CD4-positive, alpha-beta T cell (primary cell): ENCODE data around the gene YJU2. TPM values are rescaled to one million over a fixed set of nuclear protein-coding genes. Genes with fewer than 3 reads are reported as not detected.

Source experiments
- ATAC-seq: fragments of 200-7000 bp; cut with Tn5 transposase; one replicate; pipeline ENCODE4 v1.10.0; 2022; ENCODE audit warnings: mild to moderate bottlenecking; ENCODE audit not compliant: poor library complexity
- CTCF ChIA-PET: fragments of 350-600 bp; sonication (Branson Sonifier 250); formaldehyde crosslinking; loops from one replicate; lab custom pipeline; 2021; ENCODE audit warnings: antibody characterized with exemption, inconsistent platforms; lab: Charles Lee
- POLR2A ChIA-PET: fragments of 350-600 bp; sonication (Branson Sonifier 250); formaldehyde crosslinking; loops from one replicate; lab custom pipeline; 2021; ENCODE audit warnings: antibody characterized with exemption, inconsistent platforms; lab: Charles Lee
- DNase-seq, 14 experiments: peaks; one replicate each; pipeline ENCODE4 v3.0.0-alpha.2; 2013 to 2020; ENCODE audit warnings: mixed read lengths in 2 of 14
- H3K27ac ChIP-seq, 2 donors: one replicate each; pipeline versions ENCODE4 v1.5.1 to v1.7.0; 2013; ENCODE audit warnings: low read length in 2 of 2, low read depth in 1 of 2, mild to moderate bottlenecking in 1 of 2
- H3K27me3 ChIP-seq, 2 experiments: 1 replicate in 1 of 2; 2 replicates in 1 of 2; pipeline versions ENCODE4 v1.6.1 to v1.7.0; 2013; ENCODE audit warnings: low read length in 2 of 2, control low read depth in 1 of 2, mild to moderate bottlenecking in 1 of 2, moderate library complexity in 1 of 2; ENCODE audit not compliant: insufficient read depth in 2 of 2, control insufficient read depth in 1 of 2
- H3K36me3 ChIP-seq: one replicate; pipeline ENCODE4 v1.6.1; 2013; ENCODE audit warnings: low read length, control low read depth; ENCODE audit not compliant: insufficient read depth
- H3K4me1 ChIP-seq: one replicate; pipeline ENCODE4 v1.6.1; 2013; ENCODE audit warnings: low read length, control low read depth; ENCODE audit not compliant: insufficient read depth
- H3K4me3 ChIP-seq: one replicate; pipeline ENCODE4 v1.5.1; 2013; ENCODE audit warnings: mild to moderate bottlenecking, low read length, moderate library complexity
- H3K9me3 ChIP-seq, 2 experiments: 1 replicate in 1 of 2; 2 replicates in 1 of 2; pipeline versions ENCODE4 v1.6.1 to v1.7.0; 2013; ENCODE audit warnings: low read length in 2 of 2, mild to moderate bottlenecking in 2 of 2, control low read depth in 1 of 2, moderate library complexity in 1 of 2; ENCODE audit not compliant: control insufficient read depth in 1 of 2, insufficient read depth in 1 of 2
- H3K27ac Mint-ChIP-seq: one replicate; pipeline ENCODE4 v1.8.0; 2020; ENCODE audit warnings: mixed read lengths
- H3K27me3 Mint-ChIP-seq: one replicate; pipeline ENCODE4 v1.8.0; 2021; ENCODE audit warnings: mixed read lengths
- H3K36me3 Mint-ChIP-seq: one replicate; pipeline ENCODE4 v1.8.0; 2021; ENCODE audit warnings: low read depth, mixed read lengths
- H3K4me1 Mint-ChIP-seq: one replicate; pipeline ENCODE4 v1.8.0; 2021; ENCODE audit warnings: low read depth, mixed read lengths
- H3K4me3 Mint-ChIP-seq: one replicate; pipeline ENCODE4 v1.8.0; 2020; ENCODE audit warnings: mild to moderate bottlenecking, mixed read lengths
- H3K9me3 Mint-ChIP-seq: one replicate; pipeline ENCODE4 v1.8.0; 2020; ENCODE audit warnings: mixed read lengths
- intact Hi-C, 2 experiments: fragments of 100-400 bp; cut with DNase I in 1 of 2; cut with micrococcal nuclease in 1 of 2; formaldehyde crosslinking; loops; one replicate each; pipeline versions ENCODE4 v1.15.1 to v1.9.0; 2023 to 2025; cut with DNase I, micrococcal nuclease
- total RNA-seq, 174 experiments: library from RNA in 2 of 174; stranded (reverse) in 2 of 174; gene quantifications; one replicate each; pipeline ENCODE4 v1.2.3 and lab custom pipeline; 2021 to 2026
- TF ChIP-seq, protein P1 (sequence below): fragments of 200-600 bp; IDR thresholded peaks from one replicate; pipeline ENCODE4 v1.8.0; 2022; ENCODE audit warnings: antibody characterized with exemption, mild to moderate bottlenecking

Gene YJU2
- total RNA-seq, 2 experiments from 2014 or later: 32.9 to 33.7 TPM

DNA sequence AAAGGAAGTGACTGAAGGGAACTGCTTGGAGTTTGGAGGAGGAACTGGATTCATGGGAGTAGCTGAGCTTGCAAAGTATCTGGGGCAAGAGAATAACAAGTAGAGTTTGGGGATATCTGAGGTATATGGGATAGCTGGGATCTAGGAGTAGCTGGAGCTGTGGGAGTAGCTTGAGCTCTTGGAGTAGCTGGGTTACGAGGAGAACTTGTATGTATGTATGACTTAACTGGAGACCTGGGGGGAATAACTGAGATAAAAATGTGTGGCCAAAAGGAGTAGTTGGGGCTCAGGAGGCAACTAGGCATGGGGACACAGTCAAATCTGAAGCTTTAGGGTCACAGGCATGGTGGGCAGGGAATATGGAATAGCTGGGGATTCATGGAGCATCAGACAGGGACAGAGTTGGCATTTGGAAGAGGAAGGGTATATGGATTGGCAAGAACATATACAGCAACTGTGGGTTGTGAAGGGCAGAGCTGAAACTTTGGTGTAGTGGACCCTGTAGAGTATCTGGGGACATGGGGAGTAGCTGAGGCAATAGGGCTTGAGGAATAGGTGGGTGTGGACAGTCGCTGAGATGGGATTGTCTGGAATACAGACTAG lies 45.8 kb upstream of the YJU2 start:
- peaks cover 8% of the 10 kb centered on the region for H3K4me1 ChIP-seq
- DNase-seq (no peak), ATAC-seq (no peak)
- no peaks in the 10 kb centered on the region for H3K9me3 ChIP-seq
- no peak overlapping the region for H3K4me3 ChIP-seq
- no peak overlapping the region for H3K27ac Mint-ChIP-seq
- H3K27me3 Mint-ChIP-seq: peaks cover 49% of the 10 kb centered on the region
- H3K27me3 ChIP-seq: peaks cover 21 to 22% of the 10 kb centered on the region in 2 experiments
- H3K27ac ChIP-seq: no peak overlapping the region
- no peaks in the 10 kb centered on the region for H3K9me3 Mint-ChIP-seq
- ChIA-PET CTCF (interaction anchor here (0.9 to 2.0 kb wide), 3 partner anchors 14 to 61 kb away, joined by 3 to 8 read pairs (median 3); no protein-coding TSS in a partner anchor), POLR2A (no interaction called here)
- H3K4me3 Mint-ChIP-seq: no peak overlapping the region
- H3K36me3 Mint-ChIP-seq: no peaks in the 10 kb centered on the region
- TF ChIP-seq, protein P1, sequence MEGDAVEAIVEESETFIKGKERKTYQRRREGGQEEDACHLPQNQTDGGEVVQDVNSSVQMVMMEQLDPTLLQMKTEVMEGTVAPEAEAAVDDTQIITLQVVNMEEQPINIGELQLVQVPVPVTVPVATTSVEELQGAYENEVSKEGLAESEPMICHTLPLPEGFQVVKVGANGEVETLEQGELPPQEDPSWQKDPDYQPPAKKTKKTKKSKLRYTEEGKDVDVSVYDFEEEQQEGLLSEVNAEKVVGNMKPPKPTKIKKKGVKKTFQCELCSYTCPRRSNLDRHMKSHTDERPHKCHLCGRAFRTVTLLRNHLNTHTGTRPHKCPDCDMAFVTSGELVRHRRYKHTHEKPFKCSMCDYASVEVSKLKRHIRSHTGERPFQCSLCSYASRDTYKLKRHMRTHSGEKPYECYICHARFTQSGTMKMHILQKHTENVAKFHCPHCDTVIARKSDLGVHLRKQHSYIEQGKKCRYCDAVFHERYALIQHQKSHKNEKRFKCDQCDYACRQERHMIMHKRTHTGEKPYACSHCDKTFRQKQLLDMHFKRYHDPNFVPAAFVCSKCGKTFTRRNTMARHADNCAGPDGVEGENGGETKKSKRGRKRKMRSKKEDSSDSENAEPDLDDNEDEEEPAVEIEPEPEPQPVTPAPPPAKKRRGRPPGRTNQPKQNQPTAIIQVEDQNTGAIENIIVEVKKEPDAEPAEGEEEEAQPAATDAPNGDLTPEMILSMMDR: no peak
- peaks cover 10% of the 10 kb centered on the region for H3K4me1 Mint-ChIP-seq
- intact Hi-C loops: loop anchor here (5.0 to 10.0 kb wide), 5 partner anchors 59 to 536 kb away; no protein-coding TSS in a partner anchor
- H3K36me3 ChIP-seq: no peaks in the 10 kb centered on the region

DNA sequence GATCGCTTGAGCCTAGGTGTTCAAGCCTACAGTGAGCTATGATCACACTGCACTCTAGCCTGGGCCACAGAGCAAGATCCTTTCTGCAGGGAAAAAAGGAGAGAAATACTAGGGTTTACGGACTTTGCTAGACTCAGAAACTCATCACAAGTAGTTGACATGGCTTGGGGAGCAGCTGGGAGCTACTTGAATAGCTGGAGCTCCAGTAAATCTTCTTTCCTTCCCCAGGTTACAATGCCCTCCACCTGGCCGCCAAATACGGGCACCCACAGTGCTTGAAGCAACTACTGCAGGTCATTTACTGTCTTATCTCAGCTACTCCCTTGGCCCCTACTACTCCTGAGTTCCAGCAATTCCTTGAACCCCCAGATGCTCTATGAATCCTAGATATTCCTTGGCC lies 45.1 kb upstream of the YJU2 start:
- peaks cover 8% of the 10 kb centered on the region for H3K4me1 ChIP-seq

DNA sequence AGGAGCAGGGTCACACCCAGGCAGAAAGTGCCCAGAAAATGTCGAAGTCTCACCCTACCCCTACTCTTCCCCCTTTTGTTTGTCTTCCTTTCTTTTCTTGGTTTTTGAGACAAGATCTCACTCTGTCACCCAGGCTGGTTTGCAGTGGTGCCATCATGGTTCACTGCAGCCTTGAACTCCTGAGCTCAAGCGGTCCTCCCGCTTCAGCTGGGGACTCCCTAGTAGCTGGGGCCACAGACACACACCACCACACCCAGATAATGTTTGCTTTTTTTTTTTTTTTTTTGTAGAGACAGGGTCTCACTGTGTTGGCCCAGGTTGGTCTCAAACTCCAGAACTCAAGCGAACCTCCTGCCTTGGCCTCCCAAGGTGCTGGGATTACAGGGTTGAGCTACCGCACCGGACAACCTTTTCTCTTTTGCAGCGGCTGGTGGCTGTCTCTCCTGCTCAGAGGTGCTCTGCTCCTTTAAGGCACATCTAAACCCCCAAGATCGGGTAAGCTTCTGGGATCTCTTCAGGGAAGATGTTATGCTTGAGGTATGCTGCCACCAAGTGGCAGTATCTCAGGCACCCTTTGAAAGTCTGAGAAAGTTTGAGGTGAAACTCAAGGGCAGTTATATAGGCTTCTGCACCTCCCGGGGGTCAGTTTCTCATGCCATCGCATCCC lies 39.9 kb upstream of the YJU2 start:
- no peak overlapping the region for H3K4me3 ChIP-seq
- ATAC-seq (no peak), DNase-seq (no peak)
- H3K36me3 Mint-ChIP-seq: no peaks in the 10 kb centered on the region
- H3K4me1 Mint-ChIP-seq: no peaks in the 10 kb centered on the region
- peaks cover 0 to 5% of the 10 kb centered on the region in 2 experiments for H3K27me3 ChIP-seq
- H3K9me3 ChIP-seq: peaks cover 0 to 7% of the 10 kb centered on the region in 2 experiments
- H3K4me1 ChIP-seq: peaks cover 3% of the 10 kb centered on the region
- no peak overlapping the region for H3K4me3 Mint-ChIP-seq
- POLR2A ChIA-PET: no interaction called here
- intact Hi-C loops: loop anchor here in 1 of 2 experiments (10.0 kb wide), 2 partner anchors 512 to 542 kb away; no protein-coding TSS in a partner anchor
- no peaks in the 10 kb centered on the region for H3K36me3 ChIP-seq
- H3K27me3 Mint-ChIP-seq: peaks cover 9% of the 10 kb centered on the region
- no peak overlapping the region for H3K27ac Mint-ChIP-seq
- H3K9me3 Mint-ChIP-seq: no peaks in the 10 kb centered on the region
- CTCF ChIA-PET: interaction anchor here (0.6 kb wide), 1 partner anchor 1675 kb away, joined by 3 read pairs; no protein-coding TSS in a partner anchor
- TF ChIP-seq, protein P1: no peak
- H3K27ac ChIP-seq: no peak overlapping the region

More for the DNA sequence above, 45.1 kb upstream of the YJU2 start:
- Histone ChIP-seq H3K27me3 (peaks cover 14 to 16% of the 10 kb centered on the region in 2 experiments), H3K4me3 (no peak overlapping the region), H3K27ac (no peak overlapping the region), H3K36me3 (no peaks in the 10 kb centered on the region), H3K9me3 (no peaks in the 10 kb centered on the region)
- ChIA-PET CTCF (interaction anchor here (0.9 to 2.0 kb wide), 3 partner anchors 15 to 62 kb away, joined by 3 to 8 read pairs (median 3); no protein-coding TSS in a partner anchor), POLR2A (interaction anchor here (1.4 kb wide), 1 partner anchor 216 kb away, joined by 7 read pairs; the partner anchor contains the start of gene EEF2)
- intact Hi-C loops: loop anchor here (5.0 to 10.0 kb wide), 5 partner anchors 59 to 537 kb away; no protein-coding TSS in a partner anchor
- Mint-ChIP-seq H3K27ac (no peak overlapping the region), H3K4me3 (no peak overlapping the region), H3K36me3 (no peaks in the 10 kb centered on the region), H3K9me3 (no peaks in the 10 kb centered on the region), H3K27me3 (peaks cover 42% of the 10 kb centered on the region), H3K4me1 (peaks cover 10% of the 10 kb centered on the region)
- DNase-seq (no peak), ATAC-seq (no peak)
- TF ChIP-seq, protein P1: no peak
